Subcutaneous abdominal adipose tissue (tissue), 5 donors: Measurements from ENCODE around the gene RNF20.
"Not testable (repeated sequence)": the region's sequence is repeated elsewhere in the genome, so short reads cannot be mapped to it uniquely, and the experiment has no call there.

Experiments
- H3K27ac ChIP-seq: one replicate; pipeline ENCODE4 v1.7.0; 2013; ENCODE audit warnings: low read depth, mild to moderate bottlenecking, inconsistent platforms, low read length, moderate library complexity
- H3K27me3 ChIP-seq, 5 donors: one replicate each; pipeline ENCODE4 v1.7.0; 2013; ENCODE audit warnings: low read length in 5 of 5, inconsistent platforms in 1 of 5; ENCODE audit not compliant: control insufficient read depth in 5 of 5, insufficient read depth in 4 of 5
- H3K36me3 ChIP-seq, 5 donors: one replicate each; pipeline ENCODE4 v1.7.0; 2013; ENCODE audit warnings: low read length in 5 of 5; ENCODE audit not compliant: control insufficient read depth in 5 of 5, insufficient read depth in 5 of 5
- H3K4me1 ChIP-seq, 5 donors: one replicate each; pipeline ENCODE4 v1.7.0; 2013; ENCODE audit warnings: low read length in 5 of 5, mild to moderate bottlenecking in 3 of 5, moderate library complexity in 1 of 5; ENCODE audit not compliant: control insufficient read depth in 5 of 5, insufficient read depth in 5 of 5
- H3K4me3 ChIP-seq, 5 donors: one replicate each; pipeline ENCODE4 v1.7.0; 2013; ENCODE audit warnings: low read length in 5 of 5, low read depth in 1 of 5
- H3K9ac ChIP-seq, 5 donors: one replicate each; pipeline ENCODE4 v1.7.0; 2013; ENCODE audit warnings: low read length in 5 of 5, mild to moderate bottlenecking in 4 of 5, moderate library complexity in 3 of 5
- H3K9me3 ChIP-seq, 5 donors: one replicate each; pipeline ENCODE4 v1.7.0; 2013; ENCODE audit warnings: low read length in 5 of 5; ENCODE audit not compliant: control insufficient read depth in 5 of 5
- donor health status: healthy.
- donor health status: healthy.
- donor health status: healthy.
- donor health status: healthy.
- donor health status: healthy.

RNF20 gene

DNA sequence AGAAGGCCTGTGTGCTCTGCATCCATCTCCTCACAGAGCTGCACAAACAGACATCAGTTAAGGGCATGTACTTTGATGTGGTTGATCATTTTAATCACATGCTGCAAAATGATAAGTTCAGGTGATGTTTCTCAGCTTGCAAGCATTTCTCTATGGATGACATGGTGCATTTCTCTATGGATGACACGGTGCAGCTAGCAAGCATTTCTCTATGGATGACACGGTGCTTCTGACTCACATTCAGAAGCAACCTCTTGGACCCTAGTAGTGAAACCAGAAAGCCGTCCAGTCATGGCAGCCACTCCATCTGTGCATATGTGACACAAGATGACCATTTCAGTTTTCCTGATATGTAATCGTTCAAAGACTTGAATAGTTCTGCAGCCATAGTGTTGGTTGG, 24.1 kb upstream of the RNF20 start:
- no peaks in the 10 kb centered on the region for H3K27me3 ChIP-seq
- peaks cover 2 to 46% (median 11%) of the 10 kb centered on the region in 5 donors for H3K4me1 ChIP-seq
- H3K9ac ChIP-seq = no peak overlapping the region
- no peaks in the 10 kb centered on the region for H3K9me3 ChIP-seq
- no peak overlapping the region for H3K27ac ChIP-seq
- no peaks in the 10 kb centered on the region for H3K36me3 ChIP-seq
- H3K4me3 ChIP-seq = no peak overlapping the region

DNA sequence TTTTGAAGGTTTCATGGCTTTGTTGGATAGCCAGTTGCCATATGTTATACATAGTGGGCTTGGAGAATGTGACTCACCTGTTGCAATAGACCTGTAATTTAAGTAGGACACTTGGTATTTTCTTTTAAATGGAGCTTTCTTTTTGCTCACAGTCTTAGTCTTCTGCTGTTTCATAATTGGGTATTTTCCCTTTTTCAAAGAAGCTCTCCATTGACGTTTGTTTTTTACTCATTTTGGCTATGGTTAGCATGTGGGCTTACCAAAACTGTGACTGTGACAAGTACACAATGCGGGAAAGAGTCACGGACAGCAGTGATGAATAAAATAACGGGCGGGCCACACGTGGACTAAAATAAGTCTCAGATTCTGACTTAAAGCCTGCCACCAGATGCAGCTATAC, 23.2 kb upstream of the RNF20 start:
- no peak overlapping the region for H3K27ac ChIP-seq
- no peak overlapping the region for H3K4me3 ChIP-seq
- H3K9me3 ChIP-seq = no peaks in the 10 kb centered on the region
- H3K36me3 ChIP-seq = no peaks in the 10 kb centered on the region
- no peak overlapping the region for H3K9ac ChIP-seq
- no peaks in the 10 kb centered on the region for H3K27me3 ChIP-seq
- H3K4me1 ChIP-seq = peaks cover 2 to 48% (median 13%) of the 10 kb centered on the region in 5 donors

GRCh38 chr9:101511009-101511408, 22.6 kb upstream of the RNF20 start:
- Histone ChIP-seq H3K4me3 (no peak overlapping the region), H3K27ac (no peak overlapping the region), H3K9ac (no peak overlapping the region), H3K27me3 (no peaks in the 10 kb centered on the region), H3K4me1 (peaks cover 2 to 43% (median 13%) of the 10 kb centered on the region in 5 donors), H3K9me3 (no peaks in the 10 kb centered on the region), H3K36me3 (no peaks in the 10 kb centered on the region)

DNA sequence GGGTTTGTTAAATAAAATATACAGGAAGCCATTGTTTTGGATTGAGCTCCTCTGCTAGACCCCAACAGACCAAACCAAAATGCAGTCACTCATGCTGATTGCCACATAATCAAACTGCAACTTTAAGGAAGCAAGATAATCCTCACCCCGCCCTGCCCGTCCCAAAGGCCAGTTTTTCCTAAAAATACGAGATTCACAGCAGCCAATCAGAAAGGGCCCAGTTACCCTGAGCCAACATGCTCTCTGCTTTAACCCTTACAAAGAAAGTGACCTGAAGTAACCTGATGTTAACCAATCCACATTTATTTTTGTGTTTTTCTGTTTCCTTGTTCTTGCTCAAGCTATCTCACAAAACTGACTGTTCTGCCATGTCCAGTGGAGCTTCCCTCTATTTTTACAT, 21.5 kb upstream of the RNF20 start:
- no peaks in the 10 kb centered on the region for H3K27me3 ChIP-seq
- peaks cover 2 to 39% (median 13%) of the 10 kb centered on the region in 5 donors for H3K4me1 ChIP-seq
- no peak overlapping the region for H3K9ac ChIP-seq
- no peaks in the 10 kb centered on the region for H3K9me3 ChIP-seq
- H3K4me3 ChIP-seq = no peak overlapping the region
- no peaks in the 10 kb centered on the region for H3K36me3 ChIP-seq
- no peak overlapping the region for H3K27ac ChIP-seq

GRCh38 chr9:101513351-101513750, 20.3 kb upstream of the RNF20 start:
- H3K4me3 ChIP-seq = no peak overlapping the region
- no peak overlapping the region for H3K27ac ChIP-seq
- H3K36me3 ChIP-seq = no peaks in the 10 kb centered on the region
- H3K4me1 ChIP-seq = peaks cover 2 to 28% (median 13%) of the 10 kb centered on the region in 5 donors
- H3K9me3 ChIP-seq = peaks cover 0 to 1% (median 0%) of the 10 kb centered on the region in 5 donors
- H3K9ac ChIP-seq = no peak overlapping the region
- H3K27me3 ChIP-seq = no peaks in the 10 kb centered on the region

DNA sequence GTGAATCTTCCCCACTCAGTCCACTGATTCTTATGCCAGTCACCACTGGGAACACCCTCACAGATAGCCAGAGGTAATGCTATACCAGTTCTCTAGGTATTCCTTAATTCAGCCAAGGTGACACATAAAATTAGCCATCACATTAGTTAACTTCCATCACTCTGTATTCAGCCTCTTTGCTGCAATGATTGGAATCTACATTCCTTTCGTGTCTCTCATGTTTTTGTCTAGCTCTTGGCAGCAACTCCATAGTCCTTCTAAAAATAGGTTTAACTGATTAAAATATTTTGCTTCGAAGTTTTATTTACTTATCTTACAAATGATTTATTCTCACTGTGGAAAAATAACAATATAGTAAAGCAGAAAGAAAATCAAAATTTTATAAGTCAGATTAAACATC, 19.6 kb upstream of the RNF20 start:
- H3K9ac ChIP-seq = no peak overlapping the region
- H3K4me3 ChIP-seq = no peak overlapping the region
- peaks cover 0 to 3% (median 0%) of the 10 kb centered on the region in 5 donors for H3K9me3 ChIP-seq
- H3K4me1 ChIP-seq = peaks cover 2 to 28% (median 13%) of the 10 kb centered on the region in 5 donors
- no peak overlapping the region for H3K27ac ChIP-seq
- H3K27me3 ChIP-seq = no peaks in the 10 kb centered on the region
- H3K36me3 ChIP-seq = no peaks in the 10 kb centered on the region

DNA sequence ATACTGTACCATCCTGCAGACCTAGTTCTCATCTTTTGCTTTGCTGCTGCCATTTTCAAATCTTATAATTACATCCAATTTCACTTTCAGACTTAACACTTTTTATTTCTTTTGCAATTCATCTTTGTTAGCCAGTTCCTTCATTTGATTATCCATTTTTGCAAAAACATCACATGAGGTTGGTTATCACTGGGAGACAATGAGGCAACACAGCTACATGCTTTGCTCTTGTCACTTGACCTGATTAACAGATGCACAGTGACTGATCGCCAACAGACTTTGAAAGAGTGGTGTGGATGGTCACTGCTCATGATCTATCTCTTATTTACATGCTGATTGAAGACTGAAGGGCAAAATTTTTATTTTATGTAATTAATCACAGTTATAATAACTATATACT, 17.0 kb upstream of the RNF20 start:
- Histone ChIP-seq H3K27ac (no peak overlapping the region), H3K4me1 (peaks cover 0 to 27% (median 13%) of the 10 kb centered on the region in 5 donors), H3K9ac (no peak overlapping the region), H3K4me3 (no peak overlapping the region), H3K27me3 (no peaks in the 10 kb centered on the region), H3K36me3 (no peaks in the 10 kb centered on the region), H3K9me3 (peaks cover 0 to 3% (median 0%) of the 10 kb centered on the region in 5 donors)

DNA sequence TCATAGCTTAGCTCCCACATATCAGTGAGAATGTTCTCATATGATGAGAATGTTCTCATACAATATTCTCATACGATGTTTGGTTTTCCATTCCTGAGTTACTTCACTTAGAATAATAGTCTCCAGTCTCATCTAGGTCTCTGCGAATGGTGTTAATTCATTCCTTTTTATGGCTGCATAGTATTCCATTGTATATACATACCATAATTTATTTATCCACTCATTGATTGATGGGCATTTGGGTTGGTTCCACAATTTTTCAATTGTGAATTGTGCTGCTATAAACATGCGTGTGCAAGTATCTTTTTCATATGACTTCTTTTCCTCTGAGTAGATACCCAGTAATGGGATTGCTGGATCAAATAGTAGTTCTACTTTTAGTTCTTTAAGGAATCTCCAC, 15.2 kb upstream of the RNF20 start:
- H3K9me3 ChIP-seq, H3K36me3 ChIP-seq, H3K9ac ChIP-seq, H3K4me3 ChIP-seq, H3K27me3 ChIP-seq, H3K27ac ChIP-seq: not testable (repeated sequence)
- H3K4me1 ChIP-seq = peaks cover 0 to 14% (median 11%) of the 10 kb centered on the region in 5 donors

DNA sequence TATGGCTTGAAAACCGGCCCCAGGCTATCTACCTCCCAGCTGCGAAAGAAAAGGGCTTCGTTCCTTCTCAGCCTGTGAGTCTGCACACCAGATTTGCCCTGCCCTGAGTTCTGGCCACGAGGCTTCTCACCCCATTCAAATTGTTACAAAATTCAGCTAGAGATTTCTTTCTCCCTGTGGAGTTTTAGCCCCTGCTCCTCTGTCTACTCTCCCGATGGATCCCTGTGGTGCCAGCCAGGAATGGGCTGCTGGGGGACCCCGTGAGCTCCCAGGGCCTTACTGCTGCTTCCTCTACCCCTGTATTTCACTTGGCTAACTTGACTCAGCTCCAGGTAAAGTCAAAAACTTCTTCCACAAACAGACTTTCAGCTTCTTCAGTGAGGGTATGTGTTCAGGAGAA, 9.3 kb upstream of the RNF20 start:
- no peaks in the 10 kb centered on the region for H3K4me1 ChIP-seq
- H3K4me3 ChIP-seq = no peak overlapping the region

GRCh38 chr9:101527066-101527465, 6.6 kb upstream of the RNF20 start:
- Histone ChIP-seq H3K4me3 (no peak overlapping the region), H3K36me3 (no peaks in the 10 kb centered on the region), H3K4me1 (peaks cover 0 to 4% (median 0%) of the 10 kb centered on the region in 5 donors), H3K27me3 (no peaks in the 10 kb centered on the region), H3K9me3 (no peaks in the 10 kb centered on the region), H3K9ac (no peak overlapping the region), H3K27ac (no peak overlapping the region)

More for the DNA sequence above, 9.3 kb upstream of the RNF20 start:
- no peaks in the 10 kb centered on the region for H3K27me3 ChIP-seq
- H3K27ac ChIP-seq = no peak overlapping the region
- no peaks in the 10 kb centered on the region for H3K9me3 ChIP-seq
- no peaks in the 10 kb centered on the region for H3K36me3 ChIP-seq
- no peak overlapping the region for H3K9ac ChIP-seq

- Histone ChIP-seq H3K36me3 (no peaks in the 10 kb centered on the region), H3K4me3 (no peak overlapping the region), H3K27me3 (no peaks in the 10 kb centered on the region), H3K27ac (no peak overlapping the region), H3K9ac (no peak overlapping the region), H3K9me3 (no peaks in the 10 kb centered on the region), H3K4me1 (peaks cover 0 to 8% (median 5%) of the 10 kb centered on the region in 5 donors)
These were observed 5.6 kb upstream of the RNF20 start for GRCh38 chr9:101528015-101528414.
